Measurements from ENCODE around the gene NUDT15.

GRCh38 chr13:48054601-48055000 is 17.1 kb downstream of the NUDT15 start:
- no peak for TF ChIP-seq POLR2AphosphoS5 (IDR thresholded peaks at IDR 0.05; ENCODE audit: low read depth, low read length)
- TF ChIP-seq CTCF (IDR thresholded peaks at IDR 0.05 in 2 of 3, conservative IDR thresholded peaks at IDR 0.05 in 1 of 3; ENCODE audit: borderline replicate concordance in 1 of 3, insufficient read depth in 1 of 3, low read depth in 2 of 3, low read length in 2 of 3) = no peak
- TF ChIP-seq POLR2A (IDR thresholded peaks at IDR 0.05; ENCODE audit: borderline replicate concordance, extremely low read depth, insufficient read depth, insufficient read length) = no peak
- TF ChIP-seq EZH2 (IDR thresholded peaks at IDR 0.05) = no peak
- no peak for TF ChIP-seq SIN3A (IDR thresholded peaks at IDR 0.05; ENCODE audit: low read depth)
- TF ChIP-seq EZH2phosphoT487 (IDR thresholded peaks at IDR 0.05; ENCODE audit: borderline replicate concordance) = no peak
- TF ChIP-seq CEBPB (IDR thresholded peaks at IDR 0.05; ENCODE audit: low read depth) = no peak
- no peak for TF ChIP-seq EGR1 (IDR thresholded peaks at IDR 0.05; ENCODE audit: low read depth)
- no peak for TF ChIP-seq SP1 (IDR thresholded peaks at IDR 0.05; ENCODE audit: low read depth)
- TF ChIP-seq REST (IDR thresholded peaks at IDR 0.05; ENCODE audit: low read depth) = no peak
- TF ChIP-seq MAX (IDR thresholded peaks at IDR 0.05) = no peak
- TF ChIP-seq RAD21 (IDR thresholded peaks at IDR 0.05; ENCODE audit: low read depth) = no peak
